GM19468 (cell line): Measurements from ENCODE around the gene AEBP2.
"Not testable (repeated sequence)": the region's sequence is repeated elsewhere in the genome, so short reads cannot be mapped to it uniquely, and the experiment has no call there.

Experiments used
- ATAC-seq: cut with Tn5 transposase; IDR thresholded peaks from one replicate; pipeline ENCODE4 v1.9.1; 2021; ENCODE audit warnings: mild to moderate bottlenecking, moderate library complexity, moderate number of reproducible peaks; ENCODE audit not compliant: unreplicated experiment; ENCODE audit errors: extremely low read depth

Gene AEBP2

GRCh38 chr12:19450362-19450761 is 11.1 kb downstream of the AEBP2 start:
- no peak for ATAC-seq

GRCh38 chr12:19451196-19451595 is 11.9 kb downstream of the AEBP2 start:
- ATAC-seq: no peak

- no peak for ATAC-seq
Observed at GRCh38 chr12:19453961-19454360, 14.7 kb downstream of the AEBP2 start.

- no peak for ATAC-seq
Observed at GRCh38 chr12:19454837-19455236, 15.5 kb downstream of the AEBP2 start.

GRCh38 chr12:19456176-19456575 is 16.9 kb downstream of the AEBP2 start:
- ATAC-seq: no peak

- ATAC-seq: no peak
Observed at GRCh38 chr12:19457561-19457960, 18.3 kb downstream of the AEBP2 start.

GRCh38 chr12:19458733-19459132 is 19.4 kb downstream of the AEBP2 start:
- ATAC-seq: no peak

- no peak for ATAC-seq
Observed at GRCh38 chr12:19461999-19462398, 22.7 kb downstream of the AEBP2 start.

GRCh38 chr12:19462406-19462805 is 23.1 kb downstream of the AEBP2 start:
- no peak for ATAC-seq

- ATAC-seq: no peak
Observed at GRCh38 chr12:19464192-19464580, 24.9 kb downstream of the AEBP2 start.

GRCh38 chr12:19465711-19466110 is 26.4 kb downstream of the AEBP2 start:
- no peak for ATAC-seq

- no peak for ATAC-seq
Observed at GRCh38 chr12:19474147-19474546, 34.9 kb downstream of the AEBP2 start.

GRCh38 chr12:19475884-19476505 is 36.7 kb downstream of the AEBP2 start:
- not testable (repeated sequence) for ATAC-seq

GRCh38 chr12:19477071-19477470 is 37.8 kb downstream of the AEBP2 start:
- no peak for ATAC-seq

- ATAC-seq: no peak
Observed at GRCh38 chr12:19480459-19480858, 41.2 kb downstream of the AEBP2 start.

GRCh38 chr12:19482036-19482435 is 42.7 kb downstream of the AEBP2 start:
- ATAC-seq: no peak

GRCh38 chr12:19482551-19483109 is 43.3 kb downstream of the AEBP2 start:
- ATAC-seq: peak; percentile 67

GRCh38 chr12:19483727-19484126 is 44.4 kb downstream of the AEBP2 start:
- ATAC-seq: no peak

- no peak for ATAC-seq
Observed at GRCh38 chr12:19484738-19485137, 45.4 kb downstream of the AEBP2 start.

- ATAC-seq: no peak
Observed at GRCh38 chr12:19485240-19485639, 45.9 kb downstream of the AEBP2 start.

GRCh38 chr12:19489168-19489567 is 49.9 kb downstream of the AEBP2 start:
- no peak for ATAC-seq

GRCh38 chr12:19490908-19491307 is 51.6 kb downstream of the AEBP2 start:
- ATAC-seq: no peak
